NCI-H1417 treated with DMSO at 0.1 percent for 48 hours (cell line): ENCODE results near the gene PDPR.
"Not testable (repeated sequence)": the region's sequence is repeated elsewhere in the genome, so short reads cannot be mapped to it uniquely, and the experiment has no call there.

Experiments used
- DNase-seq: peaks from one replicate; lab custom pipeline; 2025; lab: John Stamatoyannopoulos, UW

The PDPR gene

DNA sequence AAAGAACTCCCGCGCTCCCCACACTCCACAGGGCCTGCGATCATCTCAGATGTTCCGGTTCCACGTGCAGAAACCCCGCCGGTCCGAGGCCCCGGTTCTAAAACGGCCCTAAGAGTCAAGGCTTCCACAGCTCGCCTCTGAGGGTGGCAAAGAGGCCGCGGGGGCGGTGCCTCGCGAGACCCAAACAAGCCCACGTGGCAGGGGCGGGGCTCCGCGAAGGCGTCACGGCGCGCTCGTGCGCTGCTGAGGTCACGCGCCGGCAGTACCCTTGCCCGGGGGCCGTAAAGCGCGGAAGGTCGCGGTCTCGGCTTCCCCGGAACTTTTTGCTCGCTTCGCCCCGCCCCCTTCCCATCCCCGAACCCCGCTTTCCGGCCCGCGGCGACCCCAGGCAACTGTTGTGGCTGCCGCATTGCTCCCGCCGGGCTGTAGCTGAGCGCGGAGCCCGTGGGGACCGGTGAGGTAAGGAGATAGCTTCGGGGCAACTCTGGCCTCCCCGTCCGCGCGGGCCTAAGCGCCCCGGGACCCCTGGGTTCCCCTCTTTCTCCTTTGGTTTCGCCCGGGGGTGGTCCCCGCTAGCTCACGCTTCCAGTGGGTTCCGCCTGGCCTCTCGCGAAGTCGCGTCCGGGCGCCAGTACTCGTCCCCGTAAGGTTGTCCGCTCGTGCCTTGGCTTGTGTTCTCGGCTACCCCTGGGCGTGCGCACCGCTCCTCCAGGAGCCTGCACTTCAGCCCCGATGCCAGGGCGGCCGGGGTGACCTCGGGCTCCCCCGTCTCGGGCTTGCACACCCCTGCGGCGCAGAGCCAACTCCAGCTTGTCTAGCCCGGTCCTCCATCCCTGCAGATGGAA is at the start of gene PDPR:
Gene PDPR (plus strand): TSS at position 351 of the 845 bp plus-strand sequence. CDS start 6,161 bp downstream, outside the sequence.
- DNase-seq = peak; percentile 26

GRCh38 chr16:70064841-70065370 is 49.2 kb upstream of the PDPR start:
- DNase-seq = not testable (repeated sequence)

- DNase-seq = not testable (repeated sequence)
Observed at GRCh38 chr16:70065376-70065745, 48.8 kb upstream of the PDPR start.

GRCh38 chr16:70065746-70066658 is 48.1 kb upstream of the PDPR start:
- peak; percentile 25 for DNase-seq

- DNase-seq = not testable (repeated sequence)
Observed at GRCh38 chr16:70066751-70067150, 47.4 kb upstream of the PDPR start.

GRCh38 chr16:70079081-70079480 is 35.1 kb upstream of the PDPR start:
- not testable (repeated sequence) for DNase-seq

DNA sequence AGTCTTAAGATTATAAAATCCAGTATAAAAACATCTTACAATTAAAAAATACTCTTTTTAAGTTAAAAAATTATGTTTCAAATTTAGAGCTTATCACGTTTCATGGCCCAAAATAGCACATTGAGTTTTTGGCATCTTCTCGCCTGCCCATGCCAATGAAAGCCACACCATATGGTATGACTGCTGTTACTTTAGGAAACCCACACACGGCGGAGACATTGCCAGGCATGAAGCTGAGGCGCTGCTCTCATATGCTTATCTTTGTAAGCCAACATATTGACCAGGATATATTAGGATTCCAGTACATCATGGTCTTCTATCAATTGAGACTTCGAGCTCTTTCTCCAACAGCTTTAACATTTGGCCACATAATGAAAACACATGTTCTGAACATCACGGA is 32.9 kb upstream of the PDPR start:
- DNase-seq = not testable (repeated sequence)

DNA sequence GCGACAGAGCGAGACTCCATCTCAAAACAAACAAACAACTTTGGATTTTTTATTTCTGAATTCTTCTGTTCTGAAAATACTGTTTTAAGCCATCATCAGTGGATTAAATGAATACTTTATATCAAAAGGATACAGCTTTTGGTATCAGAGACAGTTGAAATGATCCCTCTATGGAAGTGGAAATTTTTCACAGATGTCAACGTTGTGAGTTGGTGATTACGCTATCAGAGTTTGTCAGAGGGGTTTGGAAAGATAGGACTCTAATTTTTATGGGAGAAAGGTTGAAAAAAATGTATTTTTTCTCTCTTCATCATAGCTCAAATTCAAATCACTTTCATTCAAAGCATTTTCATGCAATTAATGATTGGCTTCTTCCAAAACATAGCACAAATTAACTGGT is 30.2 kb upstream of the PDPR start:
- not testable (repeated sequence) for DNase-seq

- not testable (repeated sequence) for DNase-seq
Observed at GRCh38 chr16:70088160-70088559, 26.0 kb upstream of the PDPR start.

GRCh38 chr16:70088877-70089276 is 25.3 kb upstream of the PDPR start:
- not testable (repeated sequence) for DNase-seq

- DNase-seq = not testable (repeated sequence)
Observed at GRCh38 chr16:70089289-70089688, 24.8 kb upstream of the PDPR start.

DNA sequence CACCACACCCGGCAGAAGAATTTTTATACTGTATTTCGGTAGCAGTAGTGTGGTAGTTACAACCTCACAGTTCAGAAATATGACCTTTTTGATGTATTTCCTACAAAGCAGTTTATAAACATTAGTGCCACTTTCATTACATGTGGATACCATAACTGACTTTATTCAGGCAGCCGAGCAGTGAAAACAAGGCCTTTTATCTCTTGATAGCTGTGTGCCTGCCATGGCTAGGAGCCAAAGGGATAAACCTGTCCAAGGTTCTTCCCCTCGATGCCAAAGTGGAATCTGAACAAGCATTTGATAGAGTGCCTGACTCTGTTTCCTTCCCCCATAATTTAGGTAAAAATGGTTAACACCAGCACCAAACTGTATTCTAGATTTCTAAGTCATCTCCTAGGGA is 23.0 kb upstream of the PDPR start:
- DNase-seq = not testable (repeated sequence)

GRCh38 chr16:70094096-70094495 is 20.0 kb upstream of the PDPR start:
- not testable (repeated sequence) for DNase-seq

- DNase-seq = not testable (repeated sequence)
Observed at GRCh38 chr16:70109583-70110279, 4.4 kb upstream of the PDPR start.

DNA sequence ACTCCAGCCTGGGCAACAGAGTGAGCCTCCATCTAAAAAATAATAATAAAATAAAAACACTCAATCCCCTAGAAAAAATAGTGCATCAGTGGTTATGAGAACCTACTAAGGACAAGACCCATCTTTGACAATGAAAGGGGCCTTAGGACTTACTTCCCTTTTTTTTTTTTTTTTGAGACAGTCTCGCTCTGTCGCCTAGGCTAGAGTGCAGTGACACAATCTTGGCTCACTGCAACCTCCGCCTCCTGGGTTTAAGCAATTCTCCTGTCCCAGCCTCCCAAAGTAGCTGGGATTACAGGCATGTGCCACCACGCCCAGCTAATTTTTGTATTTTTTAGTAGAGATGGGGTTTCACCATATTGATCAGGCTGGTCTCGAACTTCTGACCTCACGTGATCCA is 2.0 kb upstream of the PDPR start:
- DNase-seq = not testable (repeated sequence)

- not testable (repeated sequence) for DNase-seq
Observed at GRCh38 chr16:70113599-70113981, 542 bp upstream of the PDPR start.

DNA sequence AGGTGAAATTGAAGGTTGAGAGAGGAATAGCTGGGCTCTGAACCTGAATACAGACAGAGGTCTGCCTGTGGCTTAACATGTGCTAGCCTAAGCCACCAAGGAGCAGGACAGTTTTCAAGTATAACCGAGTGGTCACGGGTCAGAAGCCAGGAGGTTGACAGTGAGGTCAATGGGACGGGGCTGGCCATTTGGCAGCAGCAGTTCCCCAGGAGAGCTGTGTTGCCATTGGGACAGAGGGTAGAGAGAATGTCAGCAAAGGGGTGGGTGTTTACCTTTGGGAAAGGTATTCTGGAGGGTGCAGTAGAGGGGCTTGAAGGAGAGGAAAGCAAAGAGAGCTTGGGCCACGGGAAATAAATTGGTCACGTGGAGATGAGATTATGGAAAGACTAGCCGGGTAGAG is 4.2 kb downstream of the PDPR start:
- DNase-seq = not testable (repeated sequence)

- not testable (repeated sequence) for DNase-seq
Observed at GRCh38 chr16:70118776-70119175, 4.6 kb downstream of the PDPR start.

DNA sequence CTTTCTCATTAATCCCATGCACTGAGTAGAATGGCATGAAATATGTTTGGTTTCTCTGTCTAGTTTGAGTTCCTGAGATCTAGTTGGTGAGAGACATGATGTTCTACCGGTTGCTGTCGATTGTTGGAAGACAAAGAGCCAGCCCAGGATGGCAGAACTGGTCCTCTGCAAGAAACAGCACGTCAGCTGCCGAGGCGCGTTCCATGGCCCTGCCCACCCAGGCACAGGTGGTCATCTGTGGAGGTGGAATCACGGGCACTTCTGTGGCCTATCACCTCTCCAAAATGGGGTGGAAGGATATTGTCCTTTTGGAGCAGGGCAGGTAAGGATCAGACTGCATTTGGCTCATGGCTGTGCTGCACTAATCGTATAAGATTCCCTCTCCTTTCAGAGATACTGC is 6.3 kb downstream of the PDPR start:
- DNase-seq = not testable (repeated sequence)

GRCh38 chr16:70123822-70124221 is 9.7 kb downstream of the PDPR start:
- not testable (repeated sequence) for DNase-seq

GRCh38 chr16:70126226-70126625 is 12.1 kb downstream of the PDPR start:
- not testable (repeated sequence) for DNase-seq

- not testable (repeated sequence) for DNase-seq
Observed at GRCh38 chr16:70127706-70128105, 13.6 kb downstream of the PDPR start.
